ENCODE data around the gene KCNV2. TPM values are rescaled to one million over a fixed set of nuclear protein-coding genes. Genes with fewer than 3 reads are reported as not detected.

The KCNV2 gene
- total RNA-seq, 1 donor = not detected

GRCh38 chr9:2771661-2772060 is 54.4 kb downstream of the KCNV2 start:
- Histone ChIP-seq H4K20me1 (ENCODE audit: insufficient read depth, low read length) (no peaks in the 10 kb centered on the region), H3K4me3 (ENCODE audit: insufficient read depth, low read length) (no peak overlapping the region), H3K9me3 (ENCODE audit: low read depth, low read length) (no peaks in the 10 kb centered on the region), H3K27ac (ENCODE audit: low read depth, low read length) (peak overlapping the region; percentile 56), H3K27me3 (ENCODE audit: insufficient read depth, low read length) (no peaks in the 10 kb centered on the region), H3K79me2 (ENCODE audit: insufficient read depth, low read length) (peaks cover 8% of the 10 kb centered on the region), H3K36me3 (ENCODE audit: insufficient read depth, low read length) (peaks cover 35% of the 10 kb centered on the region), H3K4me2 (ENCODE audit: insufficient read depth, low read length) (no peak overlapping the region), H3K4me1 (ENCODE audit: insufficient read depth, low read length) (peaks cover 16% of the 10 kb centered on the region), H2AFZ (ENCODE audit: low read length) (no peak overlapping the region)
- TF ChIP-seq CTCF (IDR thresholded peaks at IDR 0.05; ENCODE audit: extremely low read depth, low read depth, low read length) = no peak
- DNase-seq (ENCODE audit: insufficient read length, low spot score, missing footprints) = peak; percentile 21

DNA sequence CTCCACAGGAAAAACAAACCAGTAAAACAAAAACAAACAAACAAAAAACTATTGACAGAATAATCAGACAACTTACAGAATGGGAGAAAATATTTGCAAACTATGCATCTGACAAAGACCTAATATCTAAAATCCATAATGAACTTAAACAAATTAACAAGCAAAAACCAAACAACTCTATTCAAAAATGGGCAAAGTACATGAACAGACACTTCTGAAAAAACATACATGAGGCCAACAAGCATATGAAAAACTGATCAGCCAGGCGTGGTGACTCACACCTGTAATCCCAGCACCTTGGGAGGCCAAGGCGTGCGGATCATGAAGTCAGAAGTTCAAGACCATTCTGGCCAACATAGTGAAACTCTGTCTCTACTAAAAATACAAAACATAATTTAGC is 60.1 kb downstream of the KCNV2 start:
- Histone ChIP-seq H3K4me3 (ENCODE audit: insufficient read depth, low read length) (no peak overlapping the region), H3K36me3 (ENCODE audit: insufficient read depth, low read length) (peaks cover 53% of the 10 kb centered on the region), H3K27ac (ENCODE audit: low read depth, low read length) (no peak overlapping the region), H3K4me1 (ENCODE audit: insufficient read depth, low read length) (peaks cover 7% of the 10 kb centered on the region), H3K9me3 (ENCODE audit: low read depth, low read length) (no peaks in the 10 kb centered on the region), H2AFZ (ENCODE audit: low read length) (no peak overlapping the region), H3K4me2 (ENCODE audit: insufficient read depth, low read length) (no peak overlapping the region), H3K27me3 (ENCODE audit: insufficient read depth, low read length) (no peaks in the 10 kb centered on the region), H3K79me2 (ENCODE audit: insufficient read depth, low read length) (peaks cover 8% of the 10 kb centered on the region), H4K20me1 (ENCODE audit: insufficient read depth, low read length) (no peaks in the 10 kb centered on the region)
- no peak for DNase-seq (ENCODE audit: insufficient read length, low spot score, missing footprints)
- no peak for TF ChIP-seq CTCF (IDR thresholded peaks at IDR 0.05; ENCODE audit: extremely low read depth, low read depth, low read length)

GRCh38 chr9:2778816-2779215 is 61.5 kb downstream of the KCNV2 start:
- no peak for TF ChIP-seq CTCF (IDR thresholded peaks at IDR 0.05; ENCODE audit: extremely low read depth, low read depth, low read length)
- Histone ChIP-seq H3K4me3 (ENCODE audit: insufficient read depth, low read length) (no peak overlapping the region), H3K36me3 (ENCODE audit: insufficient read depth, low read length) (peaks cover 50% of the 10 kb centered on the region), H3K79me2 (ENCODE audit: insufficient read depth, low read length) (peaks cover 5% of the 10 kb centered on the region), H3K27me3 (ENCODE audit: insufficient read depth, low read length) (no peaks in the 10 kb centered on the region), H4K20me1 (ENCODE audit: insufficient read depth, low read length) (no peaks in the 10 kb centered on the region), H3K9me3 (ENCODE audit: low read depth, low read length) (no peaks in the 10 kb centered on the region), H3K4me1 (ENCODE audit: insufficient read depth, low read length) (peaks cover 7% of the 10 kb centered on the region), H3K4me2 (ENCODE audit: insufficient read depth, low read length) (no peak overlapping the region), H2AFZ (ENCODE audit: low read length) (no peak overlapping the region), H3K27ac (ENCODE audit: low read depth, low read length) (no peak overlapping the region)
- DNase-seq (ENCODE audit: insufficient read length, low spot score, missing footprints) = no peak

Other genes with a start within 250 kb of the KCNV2 start
- gene VLDLR, start 95.7 kb upstream of the KCNV2 start, total RNA-seq = 5.3 and 10.1 TPM in 2 replicates
- gene PUM3, start 126.6 kb downstream of the KCNV2 start, total RNA-seq = 35.4 and 40.2 TPM in 2 replicates

Data from osteoblast (primary cell).